Mesothelial cell of epicardium (in vitro differentiated cells): ENCODE results near the gene HS6ST3. TPM values are rescaled to one million over a fixed set of nuclear protein-coding genes. Genes with fewer than 3 reads are reported as not detected.

Source experiments
- DNase-seq, 2 experiments: peaks; one replicate each; pipeline ENCODE4 v3.0.0; 2021; ENCODE audit warnings: low spot score in 2 of 2; ENCODE audit not compliant: unreplicated experiment in 2 of 2
- H3K27ac Mint-ChIP-seq: 2 replicates; pipeline ENCODE4 v1.8.0; 2021; ENCODE audit warnings: mixed read lengths
- H3K27me3 Mint-ChIP-seq: 2 replicates; pipeline ENCODE4 v1.8.0; 2021; ENCODE audit warnings: low read depth, mixed read lengths
- H3K36me3 Mint-ChIP-seq: 2 replicates; pipeline ENCODE4 v1.8.0; 2021; ENCODE audit warnings: mixed read lengths
- H3K4me1 Mint-ChIP-seq: 2 replicates; pipeline ENCODE4 v1.8.0; 2021; ENCODE audit warnings: mixed read lengths
- H3K4me3 Mint-ChIP-seq: 2 replicates; pipeline ENCODE4 v1.8.0; 2021; ENCODE audit warnings: mild to moderate bottlenecking, moderate library complexity, mixed read lengths
- H3K9me3 Mint-ChIP-seq: 2 replicates; pipeline ENCODE4 v1.8.0; 2021; ENCODE audit warnings: mixed read lengths
- CTCF ChIP-seq: fragments of 200-600 bp; sonication (generic); IDR thresholded peaks from one replicate; pipeline ENCODE4 v1.5.0; 2021; ENCODE audit warnings: antibody characterized with exemption; ENCODE audit not compliant: unreplicated experiment
- total RNA-seq: library from RNA; stranded (reverse); gene quantifications from 3 replicates; pipeline ENCODE4 v1.2.1, GENCODE V29; 2021

HS6ST3 gene
- total RNA-seq, 1 donor from 2014 or later, result 0.60 TPM

GRCh38 chr13:96450326-96451020, 360.6 kb downstream of the HS6ST3 start:
- TF ChIP-seq CTCF, result no peak
- H3K36me3 Mint-ChIP-seq, result no peaks in the 10 kb centered on the region
- H3K27me3 Mint-ChIP-seq, result no peaks in the 10 kb centered on the region
- no peaks in the 10 kb centered on the region for H3K9me3 Mint-ChIP-seq
- no peaks in the 10 kb centered on the region for H3K4me1 Mint-ChIP-seq
- no peak overlapping the region for H3K27ac Mint-ChIP-seq
- no peak for DNase-seq
- no peak overlapping the region for H3K4me3 Mint-ChIP-seq

- Mint-ChIP-seq H3K27ac (no peak overlapping the region), H3K4me1 (no peaks in the 10 kb centered on the region), H3K9me3 (no peaks in the 10 kb centered on the region), H3K36me3 (no peaks in the 10 kb centered on the region), H3K27me3 (no peaks in the 10 kb centered on the region), H3K4me3 (no peak overlapping the region)
- DNase-seq, result no peak
- TF ChIP-seq CTCF, result no peak
These were observed 364.6 kb downstream of the HS6ST3 start for GRCh38 chr13:96454466-96454865.

DNA sequence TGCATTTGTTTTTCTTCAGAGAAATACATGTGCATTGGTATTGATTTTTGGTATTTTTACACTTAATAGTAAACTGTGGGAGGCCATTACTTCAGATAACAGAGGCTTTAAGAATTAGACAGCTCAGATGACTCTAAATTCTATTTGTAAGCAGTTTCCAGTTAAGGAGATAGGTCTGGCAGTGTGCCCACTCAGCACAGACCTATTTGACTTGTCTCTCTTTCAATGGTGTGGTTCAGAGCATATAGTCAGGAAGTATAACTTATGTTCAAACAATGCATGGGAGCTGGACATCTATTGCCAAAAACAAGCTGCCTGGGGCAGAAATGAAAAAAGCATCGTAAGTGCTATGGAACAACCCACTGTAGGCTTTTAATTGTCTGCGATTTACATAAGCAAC, 370.7 kb downstream of the HS6ST3 start:
- Mint-ChIP-seq H3K9me3 (peaks cover 4% of the 10 kb centered on the region), H3K4me1 (peaks cover 6% of the 10 kb centered on the region), H3K27me3 (no peaks in the 10 kb centered on the region), H3K4me3 (no peak overlapping the region), H3K27ac (no peak overlapping the region), H3K36me3 (no peaks in the 10 kb centered on the region)
- no peak for DNase-seq
- no peak for TF ChIP-seq CTCF

GRCh38 chr13:96473526-96474180, 383.7 kb downstream of the HS6ST3 start:
- Mint-ChIP-seq H3K27me3 (peaks cover 15% of the 10 kb centered on the region), H3K27ac (no peak overlapping the region), H3K9me3 (peaks cover 4% of the 10 kb centered on the region), H3K4me3 (no peak overlapping the region), H3K4me1 (no peaks in the 10 kb centered on the region), H3K36me3 (no peaks in the 10 kb centered on the region)
- TF ChIP-seq CTCF, result no peak
- DNase-seq, result no peak

DNA sequence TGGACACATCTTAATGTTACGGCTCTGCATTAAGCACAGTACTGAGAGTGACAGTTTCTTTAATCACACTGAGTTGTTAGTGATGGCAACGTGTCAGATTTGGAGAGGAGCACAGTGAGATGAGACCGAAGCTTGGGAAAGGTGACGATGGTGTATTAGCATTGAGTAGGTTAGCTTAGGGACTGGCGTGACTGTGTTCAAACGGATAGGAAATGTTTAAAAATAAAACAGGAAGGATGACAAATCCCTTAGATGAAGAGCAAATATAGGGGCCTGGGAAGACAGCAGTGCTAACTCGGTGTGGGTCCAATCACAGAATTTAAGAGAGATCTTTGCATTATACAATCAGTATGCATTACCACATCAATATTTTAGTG, 384.3 kb downstream of the HS6ST3 start:
- peaks cover 4% of the 10 kb centered on the region for H3K9me3 Mint-ChIP-seq
- H3K27ac Mint-ChIP-seq, result no peak overlapping the region
- H3K4me3 Mint-ChIP-seq, result no peak overlapping the region
- no peaks in the 10 kb centered on the region for H3K4me1 Mint-ChIP-seq
- H3K36me3 Mint-ChIP-seq, result no peaks in the 10 kb centered on the region
- no peak for TF ChIP-seq CTCF
- peaks cover 15% of the 10 kb centered on the region for H3K27me3 Mint-ChIP-seq
- no peak for DNase-seq
